A673 (cell line): Measurements from ENCODE around the gene HDAC10. TPM values are rescaled to one million over a fixed set of nuclear protein-coding genes. Genes with fewer than 3 reads are reported as not detected.

Source experiments
- BruUV-seq: library from RNA; stranded (reverse); fragments of 400-500 nt; replicated peaks from 2 replicates; lab custom pipeline; 2021; lab: Mats Ljungman, UMichigan
- CTCF ChIA-PET: fragments of 300-600 bp; sonication (Branson Sonifier 250); formaldehyde crosslinking; loops from one replicate; lab custom pipeline; 2022; ENCODE audit warnings: antibody characterized with exemption; lab: Charles Lee
- POLR2A ChIA-PET: fragments of 300-600 bp; sonication (Branson Sonifier 250); formaldehyde crosslinking; loops from one replicate; lab custom pipeline; 2022; ENCODE audit warnings: antibody characterized with exemption; ENCODE audit not compliant: low non-redundant PET; lab: Charles Lee
- DNase-seq: peaks from one replicate; pipeline ENCODE4 v3.0.0-alpha.2; 2015; ENCODE audit warnings: low spot score
- H3K27ac ChIP-seq: fragments of 200-600 bp; sonication (generic); 2 replicates; pipeline ENCODE4 v1.5.1; 2016; ENCODE audit warnings: mixed run types, low read depth, mild to moderate bottlenecking, mixed read lengths, antibody characterized with exemption, low read length; ENCODE audit not compliant: poor library complexity, severe bottlenecking
- H3K27me3 ChIP-seq: fragments of 200-600 bp; sonication (generic); replicated peaks from 2 replicates; pipeline ENCODE4 v1.6.1; 2017; ENCODE audit warnings: mixed run types, low read depth, mild to moderate bottlenecking, mixed read lengths, antibody characterized with exemption, low read length; ENCODE audit not compliant: insufficient read depth, poor library complexity
- H3K36me3 ChIP-seq: fragments of 200-600 bp; sonication (generic); 2 replicates; pipeline ENCODE4 v1.6.1; 2016; ENCODE audit warnings: mixed run types, mild to moderate bottlenecking, mixed read lengths, antibody characterized with exemption, low read length; ENCODE audit not compliant: insufficient read depth, poor library complexity, severe bottlenecking
- H3K4me1 ChIP-seq: fragments of 200-600 bp; sonication (generic); 2 replicates; pipeline ENCODE4 v1.6.1; 2017; ENCODE audit warnings: mixed run types, mild to moderate bottlenecking, mixed read lengths, antibody characterized with exemption, low read length; ENCODE audit not compliant: insufficient read depth, poor library complexity, severe bottlenecking
- H3K4me3 ChIP-seq: fragments of 200-600 bp; sonication (generic); 2 replicates; pipeline ENCODE4 v1.5.1; 2016; ENCODE audit warnings: low read depth, mixed run types, mild to moderate bottlenecking, mixed read lengths, low read length; ENCODE audit not compliant: poor library complexity, severe bottlenecking
- H3K9me3 ChIP-seq: fragments of 200-600 bp; sonication (generic); 2 replicates; pipeline ENCODE4 v1.6.1; 2016; ENCODE audit warnings: mixed run types, low read depth, mild to moderate bottlenecking, mixed read lengths, antibody characterized with exemption, low read length; ENCODE audit not compliant: poor library complexity, severe bottlenecking
- CTCF ChIP-seq: fragments of 300-800, 200-600 bp; sonication (generic); conservative IDR thresholded peaks from 2 replicates; pipeline ENCODE4 v1.5.1; 2017; ENCODE audit warnings: low read depth, mild to moderate bottlenecking, antibody characterized with exemption, low read length, moderate library complexity, mixed read lengths
- EZH2 ChIP-seq: fragments of 200-600 bp; sonication (generic); IDR thresholded peaks from 2 replicates; pipeline ENCODE4 v1.6.1; 2017; ENCODE audit warnings: borderline replicate concordance, low read depth, mild to moderate bottlenecking, mixed read lengths, antibody characterized with exemption, low read length; ENCODE audit not compliant: poor library complexity, severe bottlenecking
- intact Hi-C: fragments of 100-400 bp; cut with micrococcal nuclease; formaldehyde crosslinking; loops from one replicate; pipeline ENCODE4 v1.10.0; 2022; ENCODE audit not compliant: unreplicated experiment
- total RNA-seq: library from RNA; stranded (reverse); gene quantifications from 2 replicates; pipeline ENCODE4 v1.2.3, GENCODE V29; 2021

HDAC10 gene
- total RNA-seq, 1 experiment from 2014 or later: 38.6 TPM

GRCh38 chr22:50208430-50208938 lies 42.6 kb downstream of the HDAC10 start:
- Histone ChIP-seq H3K4me3 (no peak overlapping the region), H3K9me3 (no peaks in the 10 kb centered on the region), H3K36me3 (peaks cover 39% of the 10 kb centered on the region), H3K27ac (no peak overlapping the region), H3K27me3 (no peaks in the 10 kb centered on the region), H3K4me1 (no peaks in the 10 kb centered on the region)
- DNase-seq: no peak
- intact Hi-C loops: loop anchor here (5.0 kb wide), 1 partner anchor 276 kb away; no protein-coding TSS in a partner anchor
- TF ChIP-seq EZH2: no peak
- no peak for TF ChIP-seq CTCF
- BruUV-seq: no TSS peak
- CTCF ChIA-PET: no interaction called here
- POLR2A ChIA-PET: interaction anchor here (0.6 to 0.7 kb wide), 3 partner anchors 15 to 81 kb away, joined by 3 to 9 read pairs (median 6); no protein-coding TSS in a partner anchor

- no peaks in the 10 kb centered on the region for H3K4me1 ChIP-seq
- TF ChIP-seq CTCF (no peak), EZH2 (no peak)
- peaks cover 5% of the 10 kb centered on the region for H3K9me3 ChIP-seq
- DNase-seq: no peak
- CTCF ChIA-PET: no interaction called here
- BruUV-seq: no TSS peak
- H3K4me3 ChIP-seq: no peak overlapping the region
- no peaks in the 10 kb centered on the region for H3K27me3 ChIP-seq
- peaks cover 45% of the 10 kb centered on the region for H3K36me3 ChIP-seq
- POLR2A ChIA-PET: interaction anchor here (0.6 to 0.7 kb wide), 2 partner anchors 14 to 80 kb away, joined by 3 to 9 read pairs; no protein-coding TSS in a partner anchor
- intact Hi-C loops: loop anchor here (5.0 kb wide), 1 partner anchor 275 kb away; no protein-coding TSS in a partner anchor
- H3K27ac ChIP-seq: no peak overlapping the region
Observed at GRCh38 chr22:50207383-50208140, 43.5 kb downstream of the HDAC10 start.

DNA sequence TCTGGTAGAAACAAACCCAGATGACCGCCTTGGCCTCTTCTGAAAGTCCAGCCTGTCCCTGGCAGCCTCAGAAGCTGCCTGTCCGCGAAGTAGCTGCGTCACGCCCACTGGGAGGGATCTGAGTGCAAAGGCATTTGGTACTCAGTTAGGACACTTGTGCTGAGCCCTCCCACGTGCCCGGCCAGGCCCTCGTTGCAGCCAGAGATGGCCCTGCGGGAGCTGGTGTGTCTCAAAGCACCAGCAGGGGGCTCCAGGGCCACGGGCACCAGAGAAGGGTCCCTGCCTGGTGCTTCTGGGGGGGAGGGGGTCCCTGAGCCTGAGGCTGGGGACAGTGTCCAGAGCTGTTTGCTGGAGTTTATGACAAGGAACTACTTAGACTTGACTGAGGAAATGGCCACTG lies 44.5 kb downstream of the HDAC10 start:
- peak; percentile 52 for DNase-seq
- Histone ChIP-seq H3K4me1 (peaks cover 8% of the 10 kb centered on the region), H3K4me3 (no peak overlapping the region), H3K27me3 (no peaks in the 10 kb centered on the region), H3K9me3 (peaks cover 5% of the 10 kb centered on the region), H3K36me3 (peaks cover 38% of the 10 kb centered on the region), H3K27ac (no peak overlapping the region)
- intact Hi-C loops: loop anchor here (5.0 kb wide), 1 partner anchor 274 kb away; no protein-coding TSS in a partner anchor
- BruUV-seq: no TSS peak
- ChIA-PET POLR2A (no interaction called here), CTCF (no interaction called here)
- TF ChIP-seq CTCF (peak; percentile 54), EZH2 (no peak)
